Panc1 (cell line): Measurements from ENCODE around the gene NOL11.

Experiments used
- POLR2AphosphoS5 ChIP-seq: IDR thresholded peaks from 2 replicates; pipeline ENCODE4 v1.6.1; 2012; ENCODE audit warnings: mild to moderate bottlenecking, low read depth, low read length, moderate library complexity
- SIN3A ChIP-seq: IDR thresholded peaks from 2 replicates; pipeline ENCODE4 v1.6.1; 2012; ENCODE audit warnings: low read depth, mild to moderate bottlenecking, low read length, moderate library complexity, borderline replicate concordance; ENCODE audit not compliant: insufficient read depth
- TF ChIP-seq, protein P1 (sequence below): fragments of 450-650 bp; IDR thresholded peaks from 2 replicates; pipeline ENCODE4 v1.5.1; 2017; ENCODE audit warnings: mild to moderate bottlenecking

DNA sequence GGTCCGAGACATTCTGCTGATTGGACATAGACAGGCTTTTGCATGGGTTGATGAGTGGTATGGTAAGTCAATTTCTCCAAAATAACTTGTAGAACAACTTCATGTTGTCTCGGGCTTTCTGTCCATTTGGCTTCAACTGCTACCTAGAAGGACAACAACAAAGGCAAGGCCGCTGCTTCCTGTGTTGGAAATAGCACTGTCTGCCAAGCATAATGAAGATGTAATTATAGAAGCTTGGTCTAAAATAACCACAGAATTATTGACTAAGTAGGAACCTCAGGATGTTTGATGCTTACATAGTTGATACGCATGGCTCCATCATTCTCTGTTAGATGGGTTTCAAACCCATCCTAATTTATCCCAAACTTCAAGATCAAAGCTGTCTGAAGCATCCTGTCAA lies 42.3 kb upstream of the NOL11 start:
- TF ChIP-seq, protein P1, sequence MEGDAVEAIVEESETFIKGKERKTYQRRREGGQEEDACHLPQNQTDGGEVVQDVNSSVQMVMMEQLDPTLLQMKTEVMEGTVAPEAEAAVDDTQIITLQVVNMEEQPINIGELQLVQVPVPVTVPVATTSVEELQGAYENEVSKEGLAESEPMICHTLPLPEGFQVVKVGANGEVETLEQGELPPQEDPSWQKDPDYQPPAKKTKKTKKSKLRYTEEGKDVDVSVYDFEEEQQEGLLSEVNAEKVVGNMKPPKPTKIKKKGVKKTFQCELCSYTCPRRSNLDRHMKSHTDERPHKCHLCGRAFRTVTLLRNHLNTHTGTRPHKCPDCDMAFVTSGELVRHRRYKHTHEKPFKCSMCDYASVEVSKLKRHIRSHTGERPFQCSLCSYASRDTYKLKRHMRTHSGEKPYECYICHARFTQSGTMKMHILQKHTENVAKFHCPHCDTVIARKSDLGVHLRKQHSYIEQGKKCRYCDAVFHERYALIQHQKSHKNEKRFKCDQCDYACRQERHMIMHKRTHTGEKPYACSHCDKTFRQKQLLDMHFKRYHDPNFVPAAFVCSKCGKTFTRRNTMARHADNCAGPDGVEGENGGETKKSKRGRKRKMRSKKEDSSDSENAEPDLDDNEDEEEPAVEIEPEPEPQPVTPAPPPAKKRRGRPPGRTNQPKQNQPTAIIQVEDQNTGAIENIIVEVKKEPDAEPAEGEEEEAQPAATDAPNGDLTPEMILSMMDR, result no peak
- TF ChIP-seq POLR2AphosphoS5 (no peak), SIN3A (no peak)
